K562 (cell line): ENCODE results near the gene SLC22A4. TPM values are rescaled to one million over a fixed set of nuclear protein-coding genes. Genes with fewer than 3 reads are reported as not detected.

Source experiments
- ATAC-seq: fragments of 200-7000 bp; cut with Tn5 transposase; 3 replicates; pipeline ENCODE4 v1.9.1; 2020; ENCODE audit warnings: moderate library complexity
- BruUV-seq: library from RNA; stranded (reverse); fragments of 400-500 nt; replicated peaks from 2 replicates; lab custom pipeline; 2021; lab: Mats Ljungman, UMichigan
- CTCF ChIA-PET: fragments of 300-600 bp; formaldehyde crosslinking; extraction: SDS; loops from one replicate; lab custom pipeline; 2021; ENCODE audit warnings: low intra/inter-chr PET ratio; lab: Yijun Ruan, JAX
- POLR2A ChIA-PET: fragments of 300-600, 350-650 bp; sonication (Branson Sonifier 250); formaldehyde crosslinking; extraction: SDS; loops from one replicate; lab custom pipeline; 2021; ENCODE audit warnings: antibody characterized with exemption, inconsistent platforms; lab: Yijun Ruan, JAX
- DNase-seq, 4 experiments: peaks; one replicate each; pipeline versions ENCODE4 v3.0.0 to v3.0.0-alpha.2; 2011 to 2018; ENCODE audit warnings: low spot score in 3 of 4, mixed read lengths in 3 of 4; ENCODE audit errors: extremely low read depth in 1 of 4
- FAIRE-seq: peaks from 2 replicates; lab custom pipeline; 2011; peaks lifted over from hg19 to GRCh38; lab: Jason Lieb, UNC
- H2AFZ ChIP-seq: 2 replicates; pipeline ENCODE4 v1.6.0; 2011; ENCODE audit warnings: low read depth, low read length, control low read depth, inconsistent platforms
- H3K27ac ChIP-seq: fragments of 200-600 bp; 3 replicates; pipeline ENCODE4 v1.8.0; 2011; ENCODE audit warnings: low read depth, mild to moderate bottlenecking, control low read depth, inconsistent platforms, low read length, moderate library complexity, mixed read lengths; ENCODE audit errors: extremely low read depth
- H3K27me3 ChIP-seq, 2 experiments: fragments of 300-600 bp in 1 of 2; 2 replicates in 1 of 2; 3 replicates in 1 of 2; pipeline versions ENCODE4 v1.6.0 to v1.8.0; 2011; ENCODE audit warnings: inconsistent platforms in 2 of 2, low read length in 2 of 2, mild to moderate bottlenecking in 1 of 2, mixed read lengths in 1 of 2, moderate library complexity in 1 of 2; ENCODE audit not compliant: control insufficient read depth in 2 of 2, insufficient read depth in 2 of 2
- H3K36me3 ChIP-seq: fragments of 300-600 bp; 3 replicates; pipeline ENCODE4 v1.8.0; 2011; ENCODE audit warnings: mild to moderate bottlenecking, low read length, inconsistent platforms; ENCODE audit not compliant: control insufficient read depth, insufficient read depth
- H3K4me1 ChIP-seq, 2 experiments: fragments of 200-600 bp in 1 of 2; replicated peaks in 1 of 2; 2 replicates in 1 of 2; 3 replicates in 1 of 2; pipeline versions ENCODE4 v1.5.1 to v1.8.0; 2011; ENCODE audit warnings: inconsistent platforms in 2 of 2, low read length in 2 of 2, mild to moderate bottlenecking in 1 of 2, mixed read lengths in 1 of 2, moderate library complexity in 1 of 2; ENCODE audit not compliant: control insufficient read depth in 2 of 2, insufficient read depth in 2 of 2
- H3K4me2 ChIP-seq: 2 replicates; pipeline ENCODE4 v1.6.1; 2011; ENCODE audit warnings: low read length, control low read depth, inconsistent platforms, mixed read lengths; ENCODE audit not compliant: insufficient read depth
- H3K4me3 ChIP-seq: fragments of 200-600 bp; sonication (generic), shearing (Covaris generic); 2 replicates; pipeline ENCODE4 v1.5.1; 2016; ENCODE audit warnings: control low read depth, inconsistent platforms
- H3K79me2 ChIP-seq: fragments of 200-600 bp; 3 replicates; pipeline ENCODE4 v1.8.0; 2011; ENCODE audit warnings: low read length, inconsistent platforms; ENCODE audit not compliant: control insufficient read depth, insufficient read depth
- H3K9ac ChIP-seq, 2 experiments: 2 replicates each; pipeline versions ENCODE4 v1.6.0 to v1.6.1; 2011; ENCODE audit warnings: low read depth in 2 of 2, low read length in 2 of 2, control low read depth in 1 of 2, inconsistent platforms in 1 of 2, mild to moderate bottlenecking in 1 of 2, mixed read lengths in 1 of 2; ENCODE audit not compliant: insufficient read depth in 1 of 2
- H3K9me1 ChIP-seq: one replicate; pipeline ENCODE4 v1.6.0; 2011; ENCODE audit warnings: inconsistent platforms, mild to moderate bottlenecking, low read length, moderate library complexity; ENCODE audit not compliant: control insufficient read depth, insufficient read depth
- H3K9me3 ChIP-seq: replicated peaks from 2 replicates; pipeline ENCODE4 v1.5.1; 2011; ENCODE audit warnings: low read depth, low read length, inconsistent platforms; ENCODE audit not compliant: control insufficient read depth, insufficient read depth
- H4K20me1 ChIP-seq: replicated peaks from 2 replicates; pipeline ENCODE4 v1.6.1; 2011; ENCODE audit warnings: low read length, inconsistent platforms, mixed read lengths; ENCODE audit not compliant: control insufficient read depth, insufficient read depth
- JUNB ChIP-seq: fragments of 450-650 bp; formaldehyde crosslinking; conservative IDR thresholded peaks from 2 replicates; pipeline ENCODE4 v1.4.0; 2020; ENCODE audit warnings: mild to moderate bottlenecking
- NBN ChIP-seq: fragments of 450-650 bp; IDR thresholded peaks from 2 replicates; pipeline ENCODE4 v1.6.1; 2016; ENCODE audit warnings: low read depth, mild to moderate bottlenecking
- NFRKB ChIP-seq: fragments of 450-650 bp; IDR thresholded peaks from 2 replicates; pipeline ENCODE4 v1.6.1; 2016; ENCODE audit warnings: low read depth
- OTX1 ChIP-seq: fragments of 450-650 bp; formaldehyde crosslinking; IDR thresholded peaks from 2 replicates; pipeline ENCODE4 v1.4.0; 2022; ENCODE audit warnings: mild to moderate bottlenecking
- PHTF2 ChIP-seq: fragments of 250-450 bp; sonication (Bioruptor Pico); IDR thresholded peaks from 2 replicates; pipeline ENCODE4 v1.5.0; 2021; ENCODE audit warnings: mild to moderate bottlenecking
- POLR2H ChIP-seq: IDR thresholded peaks from 2 replicates; pipeline ENCODE4 v1.6.1; 2016; ENCODE audit warnings: missing genetic modification characterization, low read depth, mild to moderate bottlenecking, control low read depth, missing compliant biosample characterization, moderate library complexity
- RUNX1 ChIP-seq: sonication (generic); IDR thresholded peaks from 2 replicates; pipeline ENCODE4 v1.6.1; 2016; ENCODE audit warnings: antibody characterized with exemption, low read depth
- ZNF217 ChIP-seq: sonication (generic); formaldehyde crosslinking; IDR thresholded peaks from 2 replicates; pipeline ENCODE4 v1.8.0; 2022; ENCODE audit warnings: mild to moderate bottlenecking, missing genetic modification reagents
- ZNF785 ChIP-seq: fragments of 250-450 bp; sonication (Bioruptor Pico); IDR thresholded peaks from 2 replicates; pipeline ENCODE4 v1.4.0; 2020; ENCODE audit warnings: mild to moderate bottlenecking
- WGBS: fragments of 100-300 bp; shearing (Covaris generic); methylation state at CpG from one replicate; pipeline ENCODE4 v1.1.6; 2016; ENCODE audit warnings: low coverage, mixed read lengths; ENCODE audit not compliant: insufficient coverage; ENCODE audit errors: missing lambda C conversion rate; 5-methylcytosine and 5-hydroxymethylcytosine counted together
- in situ Hi-C: fragments of 300-500 bp; cut with MboI; formaldehyde crosslinking; loops from 4 replicates; pipeline ENCODE4 v1.15.0; 2018; ENCODE audit warnings: inconsistent platforms, mixed read lengths
- intact Hi-C: fragments of 100-400 bp; cut with micrococcal nuclease; formaldehyde crosslinking; loops from 2 replicates; pipeline ENCODE4 v1.14.2; 2022
- polyA plus RNA-seq, 8 experiments: library from polyadenylated mRNA; depleted of rRNA in 4 of 8; stranded (reverse) in 5 of 8; unstranded in 3 of 8; fragments of >200 nt; fragmentation: Nextera tagmentation in 2 of 8; fragmentation: Illumina TruSeq in 1 of 8; extraction: Ambion mirVana in 2 of 8; extraction: Trizol in 1 of 8; gene quantifications; 2 replicates each; pipeline versions ENCODE4 v1.2.1 to v1.2.3, GENCODE V29; 2011 to 2014; ENCODE audit warnings: inconsistent platforms in 1 of 8, missing spikeins in 1 of 8
- total RNA-seq, 7 experiments: library from RNA; depleted of rRNA in 6 of 7; stranded (reverse); fragments of >200 nt in 6 of 7; fragmentation: Illumina TruSeq in 2 of 7; extraction: Trizol in 2 of 7; gene quantifications; 2 replicates each; pipeline versions ENCODE4 v1.2.1 to v1.2.3, GENCODE V29; 2011 to 2021; ENCODE audit warnings: low replicate concordance in 1 of 7
- TF ChIP-seq, protein P1 (sequence below): fragments of 250-450 bp; sonication (Bioruptor Pico); IDR thresholded peaks from 2 replicates; pipeline ENCODE4 v1.8.0; 2022; ENCODE audit warnings: inconsistent platforms, mild to moderate bottlenecking, moderate library complexity, borderline replicate concordance
- TF ChIP-seq, protein P2 (sequence below): sonication (generic); formaldehyde crosslinking; IDR thresholded peaks from 2 replicates; pipeline ENCODE4 v1.4.0; 2020; ENCODE audit warnings: mild to moderate bottlenecking, missing genetic modification reagents

The SLC22A4 gene
- total and polyA plus RNA-seq, 9 of the 15 experiments (the other 6 are each of a cell fraction or from before 2014, with no cell fraction given) = 2.7 to 9.5 (median 6.2) TPM

DNA sequence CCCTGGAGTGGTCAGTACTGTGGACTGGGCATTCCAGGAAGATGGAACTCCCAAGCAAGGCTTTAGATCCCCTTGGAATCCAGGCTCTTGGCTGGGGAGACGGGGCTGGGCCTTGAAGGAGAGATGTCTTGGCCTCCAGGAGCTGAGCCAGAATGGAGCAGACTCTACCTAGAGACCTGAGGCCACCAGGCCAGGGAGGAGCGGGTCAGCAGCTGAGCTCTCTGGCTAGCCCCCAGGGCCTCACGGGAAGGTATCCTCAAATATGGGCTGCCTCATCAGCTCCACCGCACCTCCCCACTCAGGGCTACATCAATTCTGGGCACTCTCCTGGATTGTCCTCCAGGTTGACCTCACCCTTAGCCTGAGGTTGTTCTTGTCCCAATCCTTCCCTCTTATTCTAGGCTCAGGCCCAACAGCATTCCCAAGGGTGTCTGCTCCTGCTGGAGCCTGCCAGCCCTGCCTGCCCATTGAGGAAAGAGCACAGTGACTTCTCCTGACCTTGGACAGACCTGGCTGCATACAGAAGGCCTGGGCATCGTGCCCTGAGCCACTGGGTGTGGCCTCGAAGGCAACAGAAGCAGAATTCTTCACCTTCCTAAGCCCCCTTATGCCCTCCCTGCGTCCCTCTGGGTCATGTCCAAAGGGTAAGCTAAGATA, 39.7 kb upstream of the SLC22A4 start:
- no peaks in the 10 kb centered on the region for H3K9me1 ChIP-seq
- no peak overlapping the region for H3K4me2 ChIP-seq
- no peaks in the 10 kb centered on the region for H3K36me3 ChIP-seq
- intact Hi-C loops (no loop called here), in situ Hi-C loops (no loop called here)
- peaks cover 10 to 30% of the 10 kb centered on the region in 2 experiments for H3K4me1 ChIP-seq
- H3K9me3 ChIP-seq = no peaks in the 10 kb centered on the region; the same call in 1 of the 2 replicates
- H3K4me3 ChIP-seq = no peak overlapping the region
- no peak for FAIRE-seq
- no peaks in the 10 kb centered on the region for H4K20me1 ChIP-seq
- H2AFZ ChIP-seq = no peak overlapping the region
- H3K79me2 ChIP-seq = peaks cover 19% of the 10 kb centered on the region
- ATAC-seq = no peak
- no peaks in the 10 kb centered on the region for H3K27me3 ChIP-seq
- TF ChIP-seq POLR2H (tag) (no peak), JUNB (CRISPR knock-in tag) (no peak), ZNF785 (CRISPR knock-in tag) (no peak), PHTF2 (CRISPR knock-in tag) (no peak), NFRKB (no peak), OTX1 (no peak), RUNX1 (no peak), NBN (no peak), ZNF217 (no peak)
- TF ChIP-seq, protein P1, sequence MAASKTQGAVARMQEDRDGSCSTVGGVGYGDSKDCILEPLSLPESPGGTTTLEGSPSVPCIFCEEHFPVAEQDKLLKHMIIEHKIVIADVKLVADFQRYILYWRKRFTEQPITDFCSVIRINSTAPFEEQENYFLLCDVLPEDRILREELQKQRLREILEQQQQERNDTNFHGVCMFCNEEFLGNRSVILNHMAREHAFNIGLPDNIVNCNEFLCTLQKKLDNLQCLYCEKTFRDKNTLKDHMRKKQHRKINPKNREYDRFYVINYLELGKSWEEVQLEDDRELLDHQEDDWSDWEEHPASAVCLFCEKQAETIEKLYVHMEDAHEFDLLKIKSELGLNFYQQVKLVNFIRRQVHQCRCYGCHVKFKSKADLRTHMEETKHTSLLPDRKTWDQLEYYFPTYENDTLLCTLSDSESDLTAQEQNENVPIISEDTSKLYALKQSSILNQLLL (CRISPR knock-in tag) = no peak
- TF ChIP-seq, protein P2, sequence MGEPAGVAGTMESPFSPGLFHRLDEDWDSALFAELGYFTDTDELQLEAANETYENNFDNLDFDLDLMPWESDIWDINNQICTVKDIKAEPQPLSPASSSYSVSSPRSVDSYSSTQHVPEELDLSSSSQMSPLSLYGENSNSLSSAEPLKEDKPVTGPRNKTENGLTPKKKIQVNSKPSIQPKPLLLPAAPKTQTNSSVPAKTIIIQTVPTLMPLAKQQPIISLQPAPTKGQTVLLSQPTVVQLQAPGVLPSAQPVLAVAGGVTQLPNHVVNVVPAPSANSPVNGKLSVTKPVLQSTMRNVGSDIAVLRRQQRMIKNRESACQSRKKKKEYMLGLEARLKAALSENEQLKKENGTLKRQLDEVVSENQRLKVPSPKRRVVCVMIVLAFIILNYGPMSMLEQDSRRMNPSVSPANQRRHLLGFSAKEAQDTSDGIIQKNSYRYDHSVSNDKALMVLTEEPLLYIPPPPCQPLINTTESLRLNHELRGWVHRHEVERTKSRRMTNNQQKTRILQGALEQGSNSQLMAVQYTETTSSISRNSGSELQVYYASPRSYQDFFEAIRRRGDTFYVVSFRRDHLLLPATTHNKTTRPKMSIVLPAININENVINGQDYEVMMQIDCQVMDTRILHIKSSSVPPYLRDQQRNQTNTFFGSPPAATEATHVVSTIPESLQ (CRISPR knock-in tag) = no peak
- TF ChIP-seq, all 486 proteins: peak for 0
- CTCF ChIA-PET = no interaction called here
- no peak for DNase-seq
- 39% methylated on average over 6 of the region's 7 CpGs for WGBS
- POLR2A ChIA-PET = interaction anchor here (0.7 kb wide), 2 partner anchors 25 to 54 kb away, joined by 3 to 4 read pairs; no protein-coding TSS in a partner anchor
- Histone ChIP-seq H3K27ac (no peak overlapping the region), H3K9ac (peak overlapping the region in 1 of 2 experiments; percentile 21; a peak in 1 of 4 replicates)
- no TSS peak for BruUV-seq
